ENCODE data around the gene HBD.

HBD gene

GRCh38 chr11:5210376-5210885, 23.9 kb downstream of the HBD start:
- Mint-ChIP-seq H3K4me3 (no peak overlapping the region), H3K4me1 (no peaks in the 10 kb centered on the region), H3K27me3 (no peaks in the 10 kb centered on the region), H3K9me3 (peaks cover 3% of the 10 kb centered on the region), H3K36me3 (no peaks in the 10 kb centered on the region), H3K27ac (no peak overlapping the region)
- DNase-seq (ENCODE audit: low spot score in 2 of 2), result no peak
- ATAC-seq (ENCODE audit: low read depth), result no peak

- H3K4me1 Mint-ChIP-seq, result no peaks in the 10 kb centered on the region
- H3K27ac Mint-ChIP-seq, result no peak overlapping the region
- ATAC-seq (ENCODE audit: low read depth), result no peak
- H3K27me3 Mint-ChIP-seq, result peaks cover 3% of the 10 kb centered on the region
- no peaks in the 10 kb centered on the region for H3K9me3 Mint-ChIP-seq
- no peaks in the 10 kb centered on the region for H3K36me3 Mint-ChIP-seq
- H3K4me3 Mint-ChIP-seq, result no peak overlapping the region
- DNase-seq (ENCODE audit: low spot score in 2 of 2), result no peak
Observed at GRCh38 chr11:5204787-5205186, 29.5 kb downstream of the HBD start.

- no peaks in the 10 kb centered on the region for H3K36me3 Mint-ChIP-seq
- H3K4me1 Mint-ChIP-seq, result no peaks in the 10 kb centered on the region
- H3K9me3 Mint-ChIP-seq, result no peaks in the 10 kb centered on the region
- ATAC-seq (ENCODE audit: low read depth), result no peak
- H3K27me3 Mint-ChIP-seq, result peaks cover 5% of the 10 kb centered on the region
- no peak overlapping the region for H3K27ac Mint-ChIP-seq
- no peak overlapping the region for H3K4me3 Mint-ChIP-seq
- DNase-seq (ENCODE audit: low spot score in 2 of 2), result no peak
Observed at GRCh38 chr11:5203366-5203765, 30.9 kb downstream of the HBD start.

- H3K9me3 Mint-ChIP-seq, result no peaks in the 10 kb centered on the region
- H3K4me1 Mint-ChIP-seq, result no peaks in the 10 kb centered on the region
Observed at GRCh38 chr11:5200582-5200981, 33.7 kb downstream of the HBD start, which contains the start of gene OR51V1. TSS of gene OR51V1 (minus strand) at chr11:5200682. CDS start at chr11:5200682, 0 bp downstream.

GRCh38 chr11:5198285-5198684, 36.0 kb downstream of the HBD start:
- no peak overlapping the region for H3K27ac Mint-ChIP-seq
- H3K36me3 Mint-ChIP-seq, result no peaks in the 10 kb centered on the region
- DNase-seq (ENCODE audit: low spot score in 2 of 2), result no peak
- no peaks in the 10 kb centered on the region for H3K9me3 Mint-ChIP-seq
- H3K4me1 Mint-ChIP-seq, result no peaks in the 10 kb centered on the region
- no peak overlapping the region for H3K4me3 Mint-ChIP-seq
- peaks cover 5% of the 10 kb centered on the region for H3K27me3 Mint-ChIP-seq
- ATAC-seq (ENCODE audit: low read depth), result no peak

More at GRCh38 chr11:5200582-5200981, 33.7 kb downstream of the HBD start, which contains the start of gene OR51V1:
- DNase-seq (ENCODE audit: low spot score in 2 of 2) (no peak), ATAC-seq (ENCODE audit: low read depth) (no peak)
- H3K27ac Mint-ChIP-seq, result no peak within 1 kb of the TSS
- H3K36me3 Mint-ChIP-seq, result no peaks in the 10 kb centered on the region
- peaks cover 5% of the 10 kb centered on the region for H3K27me3 Mint-ChIP-seq
- H3K4me3 Mint-ChIP-seq, result no peak within 1 kb of the TSS

- no peaks in the 10 kb centered on the region for H3K4me1 Mint-ChIP-seq
- H3K27me3 Mint-ChIP-seq, result peaks cover 5% of the 10 kb centered on the region
- H3K9me3 Mint-ChIP-seq, result peaks cover 2% of the 10 kb centered on the region
- H3K27ac Mint-ChIP-seq, result no peak overlapping the region
- no peaks in the 10 kb centered on the region for H3K36me3 Mint-ChIP-seq
- ATAC-seq (ENCODE audit: low read depth) (no peak), DNase-seq (ENCODE audit: low spot score in 2 of 2) (no peak)
- H3K4me3 Mint-ChIP-seq, result no peak overlapping the region
Observed at GRCh38 chr11:5197536-5197935, 36.7 kb downstream of the HBD start.

GRCh38 chr11:5196731-5197130, 37.6 kb downstream of the HBD start:
- no peak overlapping the region for H3K27ac Mint-ChIP-seq
- H3K4me3 Mint-ChIP-seq, result no peak overlapping the region
- no peak for DNase-seq (ENCODE audit: low spot score in 2 of 2)
- H3K36me3 Mint-ChIP-seq, result no peaks in the 10 kb centered on the region
- H3K9me3 Mint-ChIP-seq, result peaks cover 2% of the 10 kb centered on the region
- no peak for ATAC-seq (ENCODE audit: low read depth)
- H3K27me3 Mint-ChIP-seq, result peaks cover 4% of the 10 kb centered on the region
- no peaks in the 10 kb centered on the region for H3K4me1 Mint-ChIP-seq

- no peak overlapping the region for H3K4me3 Mint-ChIP-seq
- H3K9me3 Mint-ChIP-seq, result peaks cover 4% of the 10 kb centered on the region
Observed at GRCh38 chr11:5196067-5196466, 38.2 kb downstream of the HBD start.

GRCh38 chr11:5192738-5193137, 41.5 kb downstream of the HBD start:
- no peaks in the 10 kb centered on the region for H3K36me3 Mint-ChIP-seq

More at GRCh38 chr11:5196067-5196466, 38.2 kb downstream of the HBD start:
- H3K36me3 Mint-ChIP-seq, result no peaks in the 10 kb centered on the region
- H3K27me3 Mint-ChIP-seq, result peaks cover 4% of the 10 kb centered on the region
- no peak for ATAC-seq (ENCODE audit: low read depth)
- H3K4me1 Mint-ChIP-seq, result no peaks in the 10 kb centered on the region
- H3K27ac Mint-ChIP-seq, result no peak overlapping the region
- no peak for DNase-seq (ENCODE audit: low spot score in 2 of 2)

GRCh38 chr11:5188201-5188600, 46.1 kb downstream of the HBD start:
- H3K36me3 Mint-ChIP-seq, result no peaks in the 10 kb centered on the region
- no peak overlapping the region for H3K4me3 Mint-ChIP-seq
- H3K27ac Mint-ChIP-seq, result no peak overlapping the region
- H3K4me1 Mint-ChIP-seq, result no peaks in the 10 kb centered on the region
- peaks cover 2% of the 10 kb centered on the region for H3K27me3 Mint-ChIP-seq
- ATAC-seq (ENCODE audit: low read depth), result no peak
- DNase-seq (ENCODE audit: low spot score in 2 of 2), result no peak
- peaks cover 7% of the 10 kb centered on the region for H3K9me3 Mint-ChIP-seq

More at GRCh38 chr11:5192738-5193137, 41.5 kb downstream of the HBD start:
- ATAC-seq (ENCODE audit: low read depth) (no peak), DNase-seq (ENCODE audit: low spot score in 2 of 2) (no peak)
- Mint-ChIP-seq H3K9me3 (peaks cover 7% of the 10 kb centered on the region), H3K27ac (no peak overlapping the region), H3K27me3 (no peaks in the 10 kb centered on the region), H3K4me3 (no peak overlapping the region), H3K4me1 (no peaks in the 10 kb centered on the region)
